OCI-LY7 (cell line): ENCODE data around the gene FBLN2. TPM values are rescaled to one million over a fixed set of nuclear protein-coding genes. Genes with fewer than 3 reads are reported as not detected.

Experiments used
- BruUV-seq: library from RNA; stranded (reverse); fragments of 400-500 nt; replicated peaks from 2 replicates; lab custom pipeline; 2021; lab: Mats Ljungman, UMichigan
- CTCF ChIA-PET: fragments of 300-600 bp; sonication (Branson Sonifier 250); formaldehyde crosslinking; loops from one replicate; lab custom pipeline; 2022; ENCODE audit warnings: antibody characterized with exemption; ENCODE audit not compliant: unreplicated experiment; lab: Charles Lee
- POLR2A ChIA-PET: fragments of 300-600 bp; sonication (Branson Sonifier 250); formaldehyde crosslinking; loops from one replicate; lab custom pipeline; 2022; ENCODE audit warnings: antibody characterized with exemption; lab: Charles Lee
- DNase-seq: peaks from one replicate; pipeline ENCODE4 v3.0.0-alpha.2; 2015; ENCODE audit warnings: low spot score
- H2AFZ ChIP-seq: fragments of 200-600 bp; sonication (generic), shearing (Covaris generic); 2 replicates; pipeline ENCODE4 v1.6.1; 2014; ENCODE audit warnings: mild to moderate bottlenecking, antibody characterized with exemption, low read length, moderate library complexity
- H3K27ac ChIP-seq: fragments of 200-600 bp; sonication (generic); 2 replicates; pipeline ENCODE4 v1.5.1; 2014; ENCODE audit warnings: mixed run types, low read depth, mild to moderate bottlenecking, moderate library complexity, low read length, inconsistent platforms; ENCODE audit not compliant: poor library complexity, severe bottlenecking
- H3K36me3 ChIP-seq: fragments of 200-600 bp; sonication (generic); 2 replicates; pipeline ENCODE4 v1.6.1; 2014; ENCODE audit warnings: mild to moderate bottlenecking, antibody characterized with exemption, low read length, moderate library complexity, mixed read lengths; ENCODE audit not compliant: insufficient read depth
- H3K4me1 ChIP-seq: fragments of 200-600 bp; sonication (generic); 2 replicates; pipeline ENCODE4 v1.5.1; 2014; ENCODE audit warnings: mild to moderate bottlenecking, low read length; ENCODE audit not compliant: insufficient read depth, poor library complexity, severe bottlenecking
- H3K4me2 ChIP-seq: fragments of 200-600 bp; sonication (generic); 2 replicates; pipeline ENCODE4 v1.6.1; 2014; ENCODE audit warnings: mild to moderate bottlenecking, low read length
- H3K4me3 ChIP-seq: fragments of 200-600 bp; sonication (generic); 2 replicates; pipeline ENCODE4 v1.5.1; 2014; ENCODE audit warnings: mild to moderate bottlenecking, low read depth, low read length; ENCODE audit not compliant: poor library complexity, severe bottlenecking
- H3K79me2 ChIP-seq: fragments of 200-600 bp; sonication (generic); 2 replicates; pipeline ENCODE4 v1.6.1; 2016; ENCODE audit warnings: low read depth, mild to moderate bottlenecking, low read length, moderate library complexity, mixed read lengths; ENCODE audit not compliant: insufficient read depth
- H3K9me2 ChIP-seq: fragments of 200-600 bp; sonication (generic); 2 replicates; pipeline ENCODE4 v1.6.1; 2016; ENCODE audit warnings: mild to moderate bottlenecking, low read length, mixed read lengths; ENCODE audit not compliant: insufficient read depth
- H3K9me3 ChIP-seq: fragments of 200-600 bp; sonication (generic); 2 replicates; pipeline ENCODE4 v1.6.1; 2014; ENCODE audit warnings: mild to moderate bottlenecking, mixed run types, low read length, mixed read lengths
- H4K20me1 ChIP-seq: fragments of 200-600 bp; sonication (generic); 2 replicates; pipeline ENCODE4 v1.6.1; 2014; ENCODE audit warnings: mild to moderate bottlenecking, antibody characterized with exemption, low read length, moderate library complexity, mixed read lengths; ENCODE audit not compliant: insufficient read depth
- CTCF ChIP-seq: fragments of 200-600 bp; sonication (generic); conservative IDR thresholded peaks from 2 replicates; pipeline ENCODE4 v1.5.1; 2014; ENCODE audit warnings: mild to moderate bottlenecking, antibody characterized with exemption, low read length, moderate library complexity, mixed read lengths
- EZH2phosphoT487 ChIP-seq: fragments of 200-600 bp; sonication (generic); IDR thresholded peaks from 2 replicates; pipeline ENCODE4 v1.6.1; 2018; ENCODE audit warnings: low read depth, borderline replicate concordance, mild to moderate bottlenecking, mixed run types, antibody characterized with exemption, low read length, moderate library complexity, mixed read lengths
- intact Hi-C: fragments of 100-400 bp; cut with micrococcal nuclease; formaldehyde crosslinking; loops from one replicate; pipeline ENCODE4 v1.10.0; 2022; ENCODE audit not compliant: unreplicated experiment
- total RNA-seq, 2 experiments: library from RNA; depleted of rRNA in 1 of 2; stranded (reverse); fragments of >200 nt in 1 of 2; shearing (Covaris generic) in 1 of 2; gene quantifications; 2 replicates each; pipeline ENCODE4 v1.2.3, GENCODE V29; 2014 to 2022

The FBLN2 gene
- total RNA-seq, 2 experiments from 2014 or later: not detected

- Histone ChIP-seq H3K79me2 (no peaks in the 10 kb centered on the region), H4K20me1 (no peaks in the 10 kb centered on the region; the same call in 1 of the 2 replicates), H3K27ac (no peak overlapping the region), H3K9me3 (no peaks in the 10 kb centered on the region), H3K4me3 (no peak overlapping the region), H3K36me3 (no peaks in the 10 kb centered on the region), H3K4me1 (no peaks in the 10 kb centered on the region), H3K4me2 (no peak overlapping the region), H3K9me2 (no peaks in the 10 kb centered on the region), H2AFZ (no peak overlapping the region)
- no peak for TF ChIP-seq EZH2phosphoT487
- no peak for TF ChIP-seq CTCF
- DNase-seq: no peak
- BruUV-seq: no TSS peak
- ChIA-PET POLR2A (no interaction called here), CTCF (no interaction called here)
- intact Hi-C loops: no loop called here
Measured at GRCh38 chr3:13532085-13532484, 16.8 kb upstream of the FBLN2 start.

GRCh38 chr3:13532631-13533030 lies 16.3 kb upstream of the FBLN2 start:
- CTCF ChIA-PET: no interaction called here
- H4K20me1 ChIP-seq: no peaks in the 10 kb centered on the region; the same call in 1 of the 2 replicates
- no peaks in the 10 kb centered on the region for H3K79me2 ChIP-seq
- H3K27ac ChIP-seq: no peak overlapping the region
- no TSS peak for BruUV-seq
- no peak overlapping the region for H3K4me3 ChIP-seq
- H3K4me2 ChIP-seq: no peak overlapping the region
- no peaks in the 10 kb centered on the region for H3K36me3 ChIP-seq
- intact Hi-C loops: no loop called here
- DNase-seq: no peak
- POLR2A ChIA-PET: no interaction called here
- H3K9me2 ChIP-seq: no peaks in the 10 kb centered on the region
- no peaks in the 10 kb centered on the region for H3K9me3 ChIP-seq
- H3K4me1 ChIP-seq: no peaks in the 10 kb centered on the region
- H2AFZ ChIP-seq: no peak overlapping the region
- no peak for TF ChIP-seq EZH2phosphoT487
- TF ChIP-seq CTCF: no peak

- intact Hi-C loops: no loop called here
- POLR2A ChIA-PET: no interaction called here
- no peak overlapping the region for H3K27ac ChIP-seq
- TF ChIP-seq CTCF (no peak), EZH2phosphoT487 (no peak)
- H2AFZ ChIP-seq: no peak overlapping the region
- H3K36me3 ChIP-seq: no peaks in the 10 kb centered on the region
- no peaks in the 10 kb centered on the region for H3K9me3 ChIP-seq
- no peaks in the 10 kb centered on the region for H3K79me2 ChIP-seq
- no TSS peak for BruUV-seq
- no peaks in the 10 kb centered on the region; the same call in 1 of the 2 replicates for H4K20me1 ChIP-seq
- CTCF ChIA-PET: no interaction called here
- H3K9me2 ChIP-seq: no peaks in the 10 kb centered on the region
- no peak overlapping the region for H3K4me3 ChIP-seq
- no peaks in the 10 kb centered on the region for H3K4me1 ChIP-seq
- no peak for DNase-seq
- no peak overlapping the region for H3K4me2 ChIP-seq
Measured at GRCh38 chr3:13533885-13534301, 15.0 kb upstream of the FBLN2 start.
